Erythroblast (primary cell): ENCODE data around the gene AGAP1.

Experiments used
- DNase-seq, 2 experiments: peaks; one replicate each; lab custom pipeline; 2025; lab: John Stamatoyannopoulos, UW
- GATA1 ChIP-seq: IDR thresholded peaks from 2 replicates; pipeline ENCODE4 v1.6.1; 2011; ENCODE audit warnings: low read depth, mild to moderate bottlenecking, control low read depth, low read length, moderate library complexity
- POLR2A ChIP-seq: IDR thresholded peaks from 2 replicates; pipeline ENCODE4 v1.6.1; 2011; ENCODE audit warnings: mild to moderate bottlenecking, low read length

Gene AGAP1

DNA sequence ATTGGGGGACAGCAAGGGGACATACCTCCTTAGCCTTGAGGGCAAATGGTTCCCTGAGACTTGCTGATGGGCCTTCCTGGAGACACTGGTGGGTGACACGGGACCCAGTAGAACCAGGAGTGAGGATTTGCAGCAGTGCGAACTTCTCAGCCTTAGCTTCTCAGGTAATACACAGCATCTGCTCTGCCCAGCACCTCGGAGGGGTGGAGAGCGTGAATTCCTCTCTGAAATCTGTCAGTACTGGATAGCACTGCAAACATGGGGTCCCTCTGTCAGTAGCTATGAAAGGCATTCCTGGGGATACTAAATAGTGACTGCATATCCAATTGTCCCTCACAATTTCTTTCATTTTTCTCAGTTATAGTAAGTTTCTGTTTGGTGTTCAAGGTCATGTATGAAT lies 522.7 kb downstream of the AGAP1 start:
- no peak for DNase-seq
- TF ChIP-seq POLR2A: no peak
- TF ChIP-seq GATA1: no peak

DNA sequence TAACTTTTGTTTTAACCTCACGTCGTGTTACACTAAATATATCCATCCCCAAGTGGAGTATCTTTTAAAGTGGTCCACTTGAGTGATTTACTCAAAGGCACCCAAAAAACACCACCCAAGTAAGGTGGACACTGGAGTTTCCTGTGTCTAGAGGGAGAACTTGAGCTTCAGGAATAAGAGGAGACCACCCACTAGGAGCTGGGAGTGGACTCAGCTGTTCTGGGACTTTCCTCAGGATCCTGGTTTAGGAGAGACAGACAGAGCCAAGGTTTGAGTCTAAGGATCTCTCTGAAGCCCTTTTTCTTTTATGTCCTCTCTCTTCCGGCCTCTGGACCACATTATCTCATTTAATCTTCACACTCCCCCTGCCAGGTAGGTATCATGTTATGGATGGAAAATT lies 523.6 kb downstream of the AGAP1 start:
- DNase-seq: no peak
- TF ChIP-seq GATA1 (no peak), POLR2A (no peak)

DNA sequence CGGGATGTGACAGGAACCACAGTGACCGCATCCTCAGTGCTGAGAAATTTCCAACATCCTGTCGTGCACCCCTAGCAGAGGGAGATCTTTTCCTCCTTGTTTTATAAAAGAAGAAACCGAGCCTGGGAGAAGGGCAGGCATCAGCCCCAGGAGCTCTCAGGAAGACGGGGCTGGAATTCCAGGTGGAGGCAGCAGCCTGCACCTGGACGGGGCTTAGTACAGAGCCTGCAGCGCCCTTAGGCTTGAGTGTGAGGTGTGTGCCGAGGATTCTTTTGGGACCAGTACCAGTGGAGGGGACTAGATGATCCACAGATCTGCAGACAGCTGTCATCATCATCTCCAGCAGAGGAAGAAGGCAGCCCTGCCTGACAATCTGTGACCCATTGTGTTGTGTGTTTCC lies 525.6 kb downstream of the AGAP1 start:
- no peak for TF ChIP-seq POLR2A
- TF ChIP-seq GATA1: no peak
- no peak for DNase-seq

DNA sequence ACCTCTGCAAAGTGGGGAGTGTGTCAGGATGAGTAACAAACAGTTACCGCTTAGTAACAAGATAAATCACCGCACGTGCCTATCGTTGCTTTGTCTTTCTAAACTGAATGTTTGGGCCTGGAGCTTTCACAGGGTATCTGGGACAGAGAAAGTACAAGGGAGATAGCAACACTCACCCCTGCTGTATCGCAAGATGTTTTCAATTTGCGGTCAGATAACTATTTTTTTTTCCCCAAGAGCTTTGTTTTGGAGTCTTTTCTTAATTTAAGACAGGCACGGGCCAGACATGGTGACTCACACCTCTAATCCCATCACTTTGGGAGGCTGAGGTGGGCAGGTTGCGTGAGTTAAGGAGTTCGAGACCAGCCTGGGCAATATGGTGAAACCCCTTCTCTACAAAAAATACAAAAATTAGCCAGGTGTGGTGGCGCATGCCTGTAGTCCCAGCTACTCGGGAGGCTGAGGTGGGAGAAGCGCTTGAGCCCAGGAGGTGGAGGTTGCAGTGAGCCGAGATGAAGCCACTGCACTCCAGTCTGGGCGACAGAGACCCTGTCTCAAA lies 527.7 kb downstream of the AGAP1 start:
- TF ChIP-seq POLR2A (no peak), GATA1 (no peak)
- no peak for DNase-seq

DNA sequence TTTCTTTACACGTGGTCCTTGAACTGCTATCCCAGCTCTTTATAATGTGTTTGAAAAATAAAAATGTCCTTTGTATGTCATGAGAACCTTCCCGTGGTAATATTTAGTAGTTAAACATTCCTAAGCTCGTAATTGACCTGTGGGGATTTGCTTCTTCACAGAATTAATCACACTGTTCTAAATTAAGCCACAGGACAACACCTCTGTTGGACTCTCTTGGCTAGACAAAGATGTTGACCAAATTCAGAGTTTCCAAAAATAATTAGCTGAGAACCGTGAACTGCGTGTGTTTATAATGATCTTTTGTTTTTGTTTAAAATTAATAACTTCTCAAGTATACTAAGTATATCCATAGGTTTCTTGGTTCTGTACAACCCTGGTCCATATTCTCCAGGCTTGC lies 528.3 kb downstream of the AGAP1 start:
- no peak for DNase-seq
- TF ChIP-seq POLR2A (no peak), GATA1 (no peak)

DNA sequence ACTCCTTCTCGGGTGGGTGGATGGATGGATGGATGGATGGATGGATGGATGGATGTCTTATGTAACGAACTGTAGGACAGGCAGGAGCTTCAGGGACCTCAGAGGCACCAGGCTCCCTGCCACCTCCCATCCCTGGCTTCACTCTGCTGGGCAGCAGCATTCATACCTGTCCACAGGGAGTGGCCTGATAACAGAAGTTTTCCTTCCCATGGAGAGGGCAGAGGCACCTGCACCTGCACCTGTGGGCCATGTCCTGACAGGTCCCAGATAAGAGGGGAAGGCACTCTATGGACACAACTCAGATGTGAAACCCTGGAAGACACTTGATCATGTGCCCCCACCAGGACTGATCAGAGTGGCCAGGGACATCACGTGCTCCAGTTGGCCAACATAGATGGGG lies 532.0 kb downstream of the AGAP1 start:
- DNase-seq: no peak
- no peak for TF ChIP-seq GATA1
- TF ChIP-seq POLR2A: no peak

DNA sequence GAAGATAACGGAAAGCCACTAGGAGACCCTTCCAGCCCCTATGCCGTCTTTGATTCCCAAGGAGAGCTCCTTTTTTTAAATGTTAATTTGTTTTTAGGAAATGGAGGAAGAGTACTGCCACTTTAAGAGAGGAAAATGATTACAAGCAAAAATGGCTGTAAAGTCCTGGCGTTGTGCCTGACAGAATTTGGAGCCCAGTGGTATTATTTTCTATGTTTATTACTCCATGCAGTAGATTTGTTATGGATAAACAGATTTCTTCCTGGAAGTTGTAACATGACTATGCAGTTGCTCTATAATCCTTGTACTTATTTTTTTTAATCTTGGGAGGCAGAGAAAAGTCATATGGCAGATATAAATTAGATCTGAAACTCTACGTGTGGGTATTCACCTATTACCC lies 533.0 kb downstream of the AGAP1 start:
- no peak for TF ChIP-seq GATA1
- no peak for TF ChIP-seq POLR2A
- DNase-seq: no peak

DNA sequence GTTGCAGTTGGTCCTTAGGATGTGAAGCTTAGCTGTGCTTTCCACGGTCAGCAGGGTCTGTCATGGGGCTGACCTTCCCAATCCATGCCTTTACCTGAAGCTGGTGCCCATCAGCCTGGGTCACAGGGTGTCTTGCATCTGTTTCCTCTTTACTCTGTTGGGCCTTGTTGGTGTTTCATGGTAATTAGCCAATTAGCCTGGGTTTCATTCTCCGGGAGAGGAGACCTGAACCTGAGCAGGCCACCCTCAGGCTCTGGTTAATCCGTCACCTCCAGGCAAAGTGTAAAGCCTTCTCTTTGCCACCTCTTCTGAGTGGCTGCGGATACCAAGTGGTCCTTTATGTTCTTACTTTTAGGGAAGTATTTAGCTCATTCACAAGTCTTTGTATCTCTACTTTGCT lies 534.2 kb downstream of the AGAP1 start:
- TF ChIP-seq POLR2A (no peak), GATA1 (no peak)
- no peak for DNase-seq

DNA sequence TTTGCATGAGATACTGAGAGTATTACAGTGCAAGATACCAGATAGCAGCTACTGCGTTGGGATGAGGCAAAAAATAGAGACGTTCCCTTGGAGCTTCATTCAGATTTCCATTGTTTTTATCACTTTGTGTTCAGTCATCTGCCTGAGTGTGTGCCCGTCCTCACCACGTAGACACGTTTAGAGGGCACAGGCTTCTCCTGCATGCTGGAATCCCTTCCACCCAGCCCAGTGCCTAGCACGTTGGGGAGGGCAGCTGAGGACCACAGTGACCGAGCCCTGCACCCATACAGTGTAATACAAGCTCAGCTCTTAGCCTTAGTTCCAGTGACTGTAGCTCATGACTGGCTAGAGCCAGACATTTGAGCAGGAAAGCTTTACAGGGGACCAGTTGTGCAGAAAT lies 539.6 kb downstream of the AGAP1 start:
- TF ChIP-seq GATA1 (no peak), POLR2A (no peak)
- no peak for DNase-seq

DNA sequence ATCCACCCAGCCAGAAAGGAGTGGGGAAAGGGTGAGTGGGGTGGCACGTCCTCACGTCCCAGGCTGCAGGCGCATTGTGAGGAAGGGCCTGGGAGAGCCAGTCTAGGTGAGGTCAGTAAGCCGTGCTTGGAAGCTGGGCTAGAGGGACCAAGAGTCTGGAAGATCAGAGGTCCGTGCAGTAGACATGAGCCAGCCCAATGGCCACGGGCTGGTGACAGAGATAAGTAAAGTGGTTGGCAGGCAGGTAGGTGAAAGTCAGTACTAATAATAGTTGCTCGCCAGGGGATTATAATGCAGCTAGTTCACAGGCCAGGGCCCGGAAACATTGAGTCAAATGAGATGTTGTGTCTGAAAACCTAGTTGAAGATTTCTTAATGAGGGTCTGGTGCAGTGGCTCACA lies 541.1 kb downstream of the AGAP1 start:
- no peak for DNase-seq
- TF ChIP-seq GATA1 (no peak), POLR2A (no peak)

DNA sequence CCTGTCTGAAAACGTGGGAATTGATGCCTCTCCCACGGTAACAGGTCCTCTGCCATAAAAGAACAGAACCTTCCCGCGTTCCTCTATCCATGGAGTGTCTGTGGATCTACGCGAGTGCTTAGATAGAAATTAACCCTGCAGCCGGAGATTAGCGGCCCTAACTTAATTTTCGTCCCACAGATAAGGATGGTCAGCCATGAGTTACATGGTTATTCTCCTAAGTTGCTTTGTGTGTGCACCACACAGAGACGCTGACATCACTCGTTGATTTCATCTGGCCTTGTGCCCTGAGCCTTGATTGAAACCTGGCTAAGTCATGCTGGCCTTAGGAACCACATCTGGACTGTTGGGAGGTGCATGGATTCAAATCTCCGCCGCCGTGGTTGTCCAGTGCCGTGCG lies 542.2 kb downstream of the AGAP1 start:
- TF ChIP-seq POLR2A (no peak), GATA1 (no peak)
- DNase-seq: no peak

DNA sequence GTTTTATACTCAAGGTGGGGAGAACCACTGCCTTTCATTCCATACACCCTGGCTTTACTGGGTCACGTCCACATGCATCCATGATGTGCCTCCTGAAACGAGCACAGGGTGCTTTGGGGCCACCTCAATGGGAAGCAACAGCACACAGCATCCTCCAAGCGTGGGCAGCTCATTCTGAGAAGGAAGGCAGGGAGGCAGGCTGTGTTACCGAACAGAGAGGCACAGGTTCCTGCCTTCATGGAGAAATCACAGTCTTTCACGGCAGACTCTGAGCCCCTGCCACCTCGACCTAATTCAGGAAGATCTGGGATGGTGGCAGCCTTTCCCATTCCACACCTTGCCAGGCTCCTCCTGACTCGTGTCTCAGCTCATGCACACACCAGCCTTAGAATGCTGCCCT lies 544.3 kb downstream of the AGAP1 start:
- TF ChIP-seq POLR2A: no peak
- TF ChIP-seq GATA1: no peak
- no peak for DNase-seq

DNA sequence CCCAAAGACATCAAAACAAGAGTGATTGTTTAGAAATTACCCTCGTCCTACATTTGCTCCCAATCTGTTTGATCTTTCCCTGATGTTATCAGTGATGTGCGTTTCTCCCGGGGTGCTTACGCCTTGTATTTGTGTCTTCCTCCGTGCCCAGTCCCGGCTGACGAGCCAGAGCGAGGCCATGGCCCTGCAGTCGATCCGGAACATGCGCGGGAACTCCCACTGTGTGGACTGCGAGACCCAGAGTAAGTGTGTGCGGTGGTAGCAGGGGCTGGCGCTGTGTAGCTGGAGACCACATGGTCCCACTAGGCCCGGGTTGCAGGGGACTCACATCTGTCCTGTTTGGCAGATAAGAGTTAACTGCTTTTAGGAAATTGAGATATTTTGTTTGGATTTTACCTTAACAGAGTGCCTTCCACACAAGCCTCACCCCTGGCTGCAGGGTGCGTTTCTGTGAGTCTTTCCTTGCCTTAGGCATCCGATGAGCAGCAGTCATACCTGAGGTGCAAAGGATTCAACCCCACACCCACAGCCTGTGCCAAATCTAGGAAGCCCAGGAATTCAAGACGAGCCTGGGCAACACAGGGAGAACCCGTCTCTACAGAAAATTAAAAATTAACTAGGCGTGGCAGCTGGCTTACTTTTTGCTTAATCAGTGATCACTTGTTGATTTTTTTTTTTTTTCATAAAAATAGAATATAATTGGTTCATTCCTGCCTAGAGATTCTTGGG lies 546.9 kb downstream of the AGAP1 start:
- no peak for DNase-seq
- TF ChIP-seq POLR2A (no peak), GATA1 (no peak)

DNA sequence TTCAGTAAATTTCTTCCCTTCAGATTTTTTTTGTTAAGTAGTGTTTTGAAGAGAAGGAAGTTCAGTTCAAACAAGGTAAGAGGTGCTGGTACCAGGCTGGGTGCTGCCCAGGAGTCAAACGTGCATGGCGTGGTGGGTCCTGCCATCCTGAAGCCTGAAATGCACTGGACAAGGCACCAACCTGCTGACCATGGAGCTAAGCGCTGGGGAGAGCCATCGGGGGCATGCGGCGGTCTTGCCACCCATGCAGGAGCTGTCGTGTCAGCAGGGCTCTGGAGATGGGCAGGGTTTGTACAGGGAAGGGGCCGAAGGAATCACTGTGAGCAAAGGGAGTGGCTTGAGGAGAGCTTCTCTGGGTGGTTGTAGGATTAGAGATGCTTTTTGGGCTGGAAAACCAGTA lies 547.8 kb downstream of the AGAP1 start:
- no peak for TF ChIP-seq GATA1
- no peak for TF ChIP-seq POLR2A
- no peak for DNase-seq

DNA sequence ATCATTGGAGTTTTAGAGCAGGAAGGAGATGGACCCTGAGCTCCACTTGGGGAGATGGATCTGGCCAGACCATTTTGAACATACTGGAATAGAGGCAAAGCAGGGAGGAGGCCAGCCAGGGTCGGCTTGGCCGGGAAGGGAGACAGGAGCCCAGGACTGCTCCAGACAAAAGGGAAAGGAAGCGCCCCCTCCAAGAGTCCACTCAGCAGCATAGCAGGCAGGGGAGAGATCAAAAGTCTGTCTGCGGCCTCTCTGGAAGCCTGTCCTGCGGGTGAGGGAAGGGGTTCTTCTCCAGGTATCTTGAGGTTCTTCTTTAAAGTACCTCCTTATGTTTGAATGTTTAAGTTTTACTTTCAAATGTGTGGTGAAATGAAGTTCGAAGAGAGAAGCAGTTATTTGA lies 548.2 kb downstream of the AGAP1 start:
- DNase-seq: no peak
- TF ChIP-seq GATA1 (no peak), POLR2A (no peak)

DNA sequence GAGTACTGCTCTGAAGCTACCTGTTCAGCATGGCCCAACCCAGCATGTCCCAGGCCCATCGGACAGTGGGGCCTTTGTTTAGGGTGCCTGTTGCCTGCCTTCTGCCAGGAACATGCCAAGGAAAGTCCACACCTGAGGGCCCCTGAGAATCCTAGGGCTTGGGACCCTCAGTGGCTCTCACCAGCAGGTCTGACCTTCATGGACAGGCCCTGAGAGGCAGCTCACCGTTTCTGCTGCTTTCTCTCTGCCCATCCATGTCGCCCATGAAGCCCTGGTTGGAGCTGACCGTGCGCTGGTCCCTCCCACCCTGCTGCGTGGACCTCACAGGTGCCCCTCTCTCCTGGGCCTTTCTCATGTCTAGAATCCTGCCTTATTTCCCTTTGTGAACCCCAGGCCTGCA lies 550.3 kb downstream of the AGAP1 start:
- DNase-seq: no peak
- TF ChIP-seq GATA1 (no peak), POLR2A (no peak)
